Colonic mucosa (tissue), 4 donors: ENCODE measurements around the gene TDO2. TPM values are rescaled to one million over a fixed set of nuclear protein-coding genes. Genes with fewer than 3 reads are reported as not detected.

ENCODE experiments used
- DNase-seq: peaks from one replicate; pipeline ENCODE4 v3.0.0-alpha.2; 2020
- H3K27ac ChIP-seq: fragments of 200-600 bp; one replicate; pipeline ENCODE4 v1.8.0; 2021
- H3K27me3 ChIP-seq: fragments of 200-600 bp; one replicate; pipeline ENCODE4 v1.8.0; 2021
- H3K36me3 ChIP-seq: fragments of 200-600 bp; one replicate; pipeline ENCODE4 v1.8.0; 2021
- H3K4me1 ChIP-seq: fragments of 200-600 bp; one replicate; pipeline ENCODE4 v1.8.0; 2021; ENCODE audit warnings: mild to moderate bottlenecking
- H3K4me3 ChIP-seq: fragments of 200-600 bp; one replicate; pipeline ENCODE4 v1.8.0; 2021
- H3K9ac ChIP-seq, 2 donors: one replicate each; pipeline ENCODE4 v1.7.0; 2013; ENCODE audit warnings: control low read depth in 2 of 2, low read depth in 2 of 2, low read length in 2 of 2
- H3K9me3 ChIP-seq: fragments of 200-600 bp; one replicate; pipeline ENCODE4 v1.8.0; 2021
- intact Hi-C: fragments of 100-400 bp; cut with DNase I; formaldehyde crosslinking; loops from one replicate; pipeline ENCODE4 v1.14.1; 2022
- total RNA-seq, 2 donors: library from RNA; stranded (reverse); fragmentation: NEBNext Ultra II Directional in 1 of 2; extraction: Animal tissue kit (Norgen Biotek cat#: 25700) in 1 of 2; gene quantifications; one replicate each; pipeline ENCODE4 v1.2.1, GENCODE V29; 2021
- TF ChIP-seq, protein P1 (sequence below): fragments of 200-600 bp; IDR thresholded peaks from one replicate; pipeline ENCODE4 v1.8.0; 2022; ENCODE audit warnings: antibody characterized with exemption, mild to moderate bottlenecking
- donor health status: healthy.
- donor health status: DM: no; HTN: no; CAD: no.
- donor health status: DM: no; HTN: no; CAD: no.

The TDO2 gene
- total RNA-seq, 2 donors from 2014 or later = 0.27 to 1.4 TPM

DNA sequence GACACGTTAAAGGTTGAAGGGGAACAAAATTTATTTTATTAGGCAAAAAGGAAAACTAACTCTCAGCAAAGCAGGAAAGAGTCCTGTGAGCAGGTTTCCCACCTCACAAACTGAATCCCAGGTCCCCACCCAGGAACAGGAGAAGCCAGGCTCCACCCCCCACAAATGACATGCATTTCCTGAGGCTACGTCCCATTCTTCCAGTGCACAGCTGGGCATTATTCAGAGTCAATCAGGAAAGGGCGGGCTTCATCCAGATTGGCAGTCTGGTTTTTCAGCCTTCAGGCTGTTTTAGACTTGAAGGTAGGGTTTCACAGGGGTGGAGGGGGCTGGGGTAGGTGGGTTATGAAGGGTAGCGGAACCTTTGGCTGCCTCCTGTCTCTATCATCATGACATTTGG is 25.5 kb upstream of the TDO2 start:
- DNase-seq = no peak
- Histone ChIP-seq H3K9me3 (no peaks in the 10 kb centered on the region), H3K27me3 (no peaks in the 10 kb centered on the region), H3K27ac (no peak overlapping the region), H3K4me3 (no peak overlapping the region), H3K36me3 (no peaks in the 10 kb centered on the region), H3K9ac (no peak overlapping the region), H3K4me1 (no peaks in the 10 kb centered on the region)
- intact Hi-C loops = no loop called here
- TF ChIP-seq, protein P1, sequence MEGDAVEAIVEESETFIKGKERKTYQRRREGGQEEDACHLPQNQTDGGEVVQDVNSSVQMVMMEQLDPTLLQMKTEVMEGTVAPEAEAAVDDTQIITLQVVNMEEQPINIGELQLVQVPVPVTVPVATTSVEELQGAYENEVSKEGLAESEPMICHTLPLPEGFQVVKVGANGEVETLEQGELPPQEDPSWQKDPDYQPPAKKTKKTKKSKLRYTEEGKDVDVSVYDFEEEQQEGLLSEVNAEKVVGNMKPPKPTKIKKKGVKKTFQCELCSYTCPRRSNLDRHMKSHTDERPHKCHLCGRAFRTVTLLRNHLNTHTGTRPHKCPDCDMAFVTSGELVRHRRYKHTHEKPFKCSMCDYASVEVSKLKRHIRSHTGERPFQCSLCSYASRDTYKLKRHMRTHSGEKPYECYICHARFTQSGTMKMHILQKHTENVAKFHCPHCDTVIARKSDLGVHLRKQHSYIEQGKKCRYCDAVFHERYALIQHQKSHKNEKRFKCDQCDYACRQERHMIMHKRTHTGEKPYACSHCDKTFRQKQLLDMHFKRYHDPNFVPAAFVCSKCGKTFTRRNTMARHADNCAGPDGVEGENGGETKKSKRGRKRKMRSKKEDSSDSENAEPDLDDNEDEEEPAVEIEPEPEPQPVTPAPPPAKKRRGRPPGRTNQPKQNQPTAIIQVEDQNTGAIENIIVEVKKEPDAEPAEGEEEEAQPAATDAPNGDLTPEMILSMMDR = no peak

DNA sequence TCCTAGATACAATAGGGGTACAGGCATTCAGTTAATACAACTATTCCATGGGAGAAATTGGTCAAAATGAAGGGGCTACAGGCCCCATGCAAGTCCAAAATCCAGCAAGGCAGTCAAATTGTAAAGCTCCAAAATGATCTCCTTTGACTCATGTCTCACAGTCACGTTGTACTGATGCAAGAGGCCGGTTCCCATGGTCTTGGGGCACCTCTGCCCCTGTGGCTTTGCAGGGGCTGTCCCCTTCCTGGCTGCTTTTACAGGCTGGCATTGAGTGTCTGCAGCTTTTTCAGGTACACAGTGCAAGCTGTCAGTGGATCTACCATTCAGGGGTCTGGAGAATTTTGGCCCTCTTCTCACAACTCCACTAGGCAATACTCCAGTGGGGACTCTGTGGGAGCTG is 24.9 kb upstream of the TDO2 start:
- H3K27me3 ChIP-seq = no peaks in the 10 kb centered on the region
- no peaks in the 10 kb centered on the region for H3K4me1 ChIP-seq
- no peaks in the 10 kb centered on the region for H3K36me3 ChIP-seq
- H3K9ac ChIP-seq = no peak overlapping the region
- DNase-seq = no peak
- no peaks in the 10 kb centered on the region for H3K9me3 ChIP-seq
- no peak overlapping the region for H3K4me3 ChIP-seq
- TF ChIP-seq, protein P1 = no peak
- no peak overlapping the region for H3K27ac ChIP-seq
- intact Hi-C loops = no loop called here

DNA sequence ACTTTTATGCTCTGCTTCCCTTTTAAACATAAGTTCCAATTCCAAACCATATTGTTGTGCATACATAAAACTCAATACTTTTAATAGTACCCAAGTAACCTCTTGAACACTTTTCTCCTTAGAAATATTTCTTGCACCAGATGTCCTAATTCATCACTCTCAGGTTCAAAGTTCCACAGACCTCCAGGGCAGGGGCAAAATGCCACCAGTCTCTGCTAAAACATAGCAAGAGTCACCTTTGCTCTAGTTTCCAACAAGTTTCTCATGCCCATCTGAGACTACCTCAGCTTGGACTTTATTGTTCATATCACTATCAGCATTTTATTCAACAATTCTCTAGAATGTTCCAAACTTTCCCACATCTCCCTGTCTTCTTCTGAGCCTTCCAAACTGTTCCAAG is 23.7 kb upstream of the TDO2 start:
- Histone ChIP-seq H3K27ac (no peak overlapping the region), H3K27me3 (no peaks in the 10 kb centered on the region), H3K36me3 (no peaks in the 10 kb centered on the region), H3K4me1 (no peaks in the 10 kb centered on the region), H3K9ac (no peak overlapping the region), H3K9me3 (no peaks in the 10 kb centered on the region), H3K4me3 (no peak overlapping the region)
- TF ChIP-seq, protein P1 = no peak
- no peak for DNase-seq
- intact Hi-C loops = no loop called here

DNA sequence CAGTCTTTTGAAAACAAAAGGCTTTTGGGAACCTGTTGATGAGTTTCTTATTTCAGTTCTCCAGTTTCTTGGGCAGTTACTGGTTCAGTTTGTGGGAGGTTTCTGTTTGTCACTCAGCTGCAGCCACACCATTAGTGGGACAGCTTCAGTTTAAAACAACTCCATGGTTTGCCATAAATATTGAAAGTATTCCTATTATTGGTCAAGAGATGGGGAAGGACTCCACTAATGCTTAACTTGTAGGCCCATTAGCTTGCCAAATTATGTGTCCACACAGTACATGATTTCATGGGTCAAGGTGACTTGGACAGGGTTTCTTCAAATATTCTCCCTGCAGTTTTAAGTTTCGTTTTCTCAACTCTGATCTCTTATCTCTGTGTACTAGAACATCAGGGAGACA is 21.9 kb upstream of the TDO2 start:
- Histone ChIP-seq H3K4me1 (no peaks in the 10 kb centered on the region), H3K9ac (no peak overlapping the region), H3K36me3 (no peaks in the 10 kb centered on the region), H3K9me3 (no peaks in the 10 kb centered on the region), H3K4me3 (no peak overlapping the region), H3K27me3 (no peaks in the 10 kb centered on the region), H3K27ac (no peak overlapping the region)
- intact Hi-C loops = no loop called here
- TF ChIP-seq, protein P1 = no peak
- no peak for DNase-seq

DNA sequence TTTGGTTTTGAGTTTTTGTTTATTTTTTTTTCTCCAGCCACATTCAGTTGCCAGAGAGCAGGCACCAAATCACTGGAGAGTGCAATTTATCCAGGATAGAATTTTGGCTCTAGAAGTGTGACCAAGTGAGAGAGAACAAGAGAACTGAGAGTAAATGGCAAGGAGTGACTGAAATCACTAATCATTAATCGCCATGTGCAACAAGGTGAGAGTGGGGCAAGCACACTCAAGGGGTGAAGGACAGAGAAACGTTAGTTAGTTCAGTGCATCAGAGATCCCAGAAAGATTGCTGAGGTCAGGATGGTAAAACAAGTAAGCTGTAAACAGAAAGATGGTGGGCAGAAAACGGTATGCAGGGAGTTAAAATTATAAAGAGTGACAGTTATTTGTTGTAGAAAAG is 19.6 kb upstream of the TDO2 start:
- Histone ChIP-seq H3K4me1 (no peaks in the 10 kb centered on the region), H3K36me3 (no peaks in the 10 kb centered on the region), H3K9ac (no peak overlapping the region), H3K9me3 (no peaks in the 10 kb centered on the region), H3K27ac (no peak overlapping the region), H3K4me3 (no peak overlapping the region), H3K27me3 (no peaks in the 10 kb centered on the region)
- DNase-seq = no peak
- TF ChIP-seq, protein P1 = no peak
- intact Hi-C loops = no loop called here

DNA sequence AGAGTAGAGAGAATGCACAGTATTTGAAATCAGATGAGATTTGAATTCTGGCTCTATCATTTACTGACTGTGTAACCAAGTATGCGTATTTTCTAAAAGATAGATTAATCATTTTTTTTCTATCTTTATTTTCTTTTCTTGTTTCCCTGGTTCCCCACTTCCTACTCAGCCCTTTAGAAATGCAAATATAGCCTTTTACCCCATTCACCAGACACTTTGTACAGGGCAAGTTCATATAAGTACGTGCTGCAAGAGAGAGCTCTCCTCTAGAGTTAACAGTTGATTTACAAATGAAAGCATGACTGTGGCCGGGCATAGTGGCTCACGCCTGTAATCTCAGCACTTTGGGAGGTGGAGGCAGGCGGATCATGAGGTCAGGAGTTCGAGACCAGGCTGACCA is 17.8 kb upstream of the TDO2 start:
- Histone ChIP-seq H3K27me3 (no peaks in the 10 kb centered on the region), H3K27ac (no peak overlapping the region), H3K36me3 (no peaks in the 10 kb centered on the region), H3K4me1 (no peaks in the 10 kb centered on the region), H3K9me3 (no peaks in the 10 kb centered on the region), H3K9ac (no peak overlapping the region), H3K4me3 (no peak overlapping the region)
- TF ChIP-seq, protein P1 = no peak
- no peak for DNase-seq
- intact Hi-C loops = no loop called here
